Fibroblast of lung (primary cell): ENCODE measurements around the gene IL1RAPL2.

Experiments used
- EZH2 ChIP-seq: IDR thresholded peaks from 2 replicates; pipeline ENCODE4 v1.5.1; 2012; ENCODE audit warnings: low read length, control low read depth, mild to moderate bottlenecking; ENCODE audit errors: missing control alignments
- TF ChIP-seq, protein P1 (sequence below), 2 donors: IDR thresholded peaks in 1 of 2; conservative IDR thresholded peaks in 1 of 2; 1 replicate in 1 of 2; 2 replicates in 1 of 2; pipeline ENCODE4 v1.5.1; 2011 to 2012; ENCODE audit warnings: low read length in 2 of 2, control low read depth in 1 of 2, inconsistent platforms in 1 of 2, low read depth in 1 of 2, mild to moderate bottlenecking in 1 of 2

- TF ChIP-seq, protein P1, sequence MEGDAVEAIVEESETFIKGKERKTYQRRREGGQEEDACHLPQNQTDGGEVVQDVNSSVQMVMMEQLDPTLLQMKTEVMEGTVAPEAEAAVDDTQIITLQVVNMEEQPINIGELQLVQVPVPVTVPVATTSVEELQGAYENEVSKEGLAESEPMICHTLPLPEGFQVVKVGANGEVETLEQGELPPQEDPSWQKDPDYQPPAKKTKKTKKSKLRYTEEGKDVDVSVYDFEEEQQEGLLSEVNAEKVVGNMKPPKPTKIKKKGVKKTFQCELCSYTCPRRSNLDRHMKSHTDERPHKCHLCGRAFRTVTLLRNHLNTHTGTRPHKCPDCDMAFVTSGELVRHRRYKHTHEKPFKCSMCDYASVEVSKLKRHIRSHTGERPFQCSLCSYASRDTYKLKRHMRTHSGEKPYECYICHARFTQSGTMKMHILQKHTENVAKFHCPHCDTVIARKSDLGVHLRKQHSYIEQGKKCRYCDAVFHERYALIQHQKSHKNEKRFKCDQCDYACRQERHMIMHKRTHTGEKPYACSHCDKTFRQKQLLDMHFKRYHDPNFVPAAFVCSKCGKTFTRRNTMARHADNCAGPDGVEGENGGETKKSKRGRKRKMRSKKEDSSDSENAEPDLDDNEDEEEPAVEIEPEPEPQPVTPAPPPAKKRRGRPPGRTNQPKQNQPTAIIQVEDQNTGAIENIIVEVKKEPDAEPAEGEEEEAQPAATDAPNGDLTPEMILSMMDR (conservative IDR thresholded peaks at IDR 0.05 in 1 of 2, IDR thresholded peaks at IDR 0.05 in 1 of 2; ENCODE audit: low read depth in 1 of 2, low read length in 2 of 2): peak in 1 of 2 donors; percentile 35
- TF ChIP-seq EZH2: no peak
Measured at GRCh38 chrX:104913348-104913747, 347.3 kb downstream of the IL1RAPL2 start.
